HG02943 (cell line): ENCODE measurements around the gene MCRIP2.
"Not testable (repeated sequence)": the region's sequence is repeated elsewhere in the genome, so short reads cannot be mapped to it uniquely, and the experiment has no call there.

Source experiments
- ATAC-seq: cut with Tn5 transposase; IDR thresholded peaks from one replicate; pipeline ENCODE4 v1.9.1; 2021; ENCODE audit warnings: mild to moderate bottlenecking, low read depth, moderate library complexity; ENCODE audit not compliant: unreplicated experiment

MCRIP2 gene

GRCh38 chr16:641326-642188, at the start of gene MCRIP2:
Gene MCRIP2, plus strand, starts transcription at chr16:641828. Its CDS starts 164 bp downstream, at chr16:641992.
- ATAC-seq, result no peak

- ATAC-seq, result no peak
Observed at GRCh38 chr16:591892-592517, 49.6 kb upstream of the MCRIP2 start.

DNA sequence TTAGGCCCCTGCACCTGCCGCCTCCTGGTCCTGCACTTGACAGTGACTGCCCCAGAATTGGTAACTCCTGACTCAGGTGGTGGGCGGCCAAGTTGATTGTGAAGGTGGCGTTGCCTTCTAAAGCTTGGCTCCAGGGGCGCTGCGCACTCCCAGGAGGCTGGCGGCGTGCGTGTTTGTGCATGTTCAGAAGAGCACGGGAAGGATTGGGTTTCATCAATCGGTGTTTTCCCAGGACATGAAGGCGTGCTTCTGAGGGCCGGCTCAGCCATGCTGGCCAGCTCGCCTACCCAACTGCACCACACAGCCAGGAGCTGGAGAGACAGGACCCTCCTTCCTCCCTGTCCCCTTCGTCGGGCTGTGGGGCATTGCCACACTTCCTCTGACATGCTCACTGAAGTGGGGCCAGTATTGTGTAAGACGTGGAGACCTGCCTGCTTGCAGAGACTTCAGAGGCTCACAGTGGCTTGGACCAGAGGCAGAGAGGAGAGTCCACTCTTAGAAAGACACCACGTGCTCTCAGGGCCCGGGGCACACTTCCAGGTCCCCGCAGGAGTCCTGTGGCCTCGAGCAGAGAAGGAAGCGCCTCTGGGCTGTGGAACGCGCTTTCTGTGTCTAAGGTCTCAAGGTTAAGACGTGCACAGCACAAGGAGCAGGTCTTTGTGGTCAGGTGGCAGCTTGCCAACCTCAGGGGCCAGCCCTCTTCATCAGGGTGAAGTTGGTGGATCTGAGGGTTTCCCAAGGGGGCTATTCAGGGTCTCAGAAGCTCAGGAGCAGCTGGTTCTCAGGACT, 48.9 kb upstream of the MCRIP2 start:
- ATAC-seq, result no peak

DNA sequence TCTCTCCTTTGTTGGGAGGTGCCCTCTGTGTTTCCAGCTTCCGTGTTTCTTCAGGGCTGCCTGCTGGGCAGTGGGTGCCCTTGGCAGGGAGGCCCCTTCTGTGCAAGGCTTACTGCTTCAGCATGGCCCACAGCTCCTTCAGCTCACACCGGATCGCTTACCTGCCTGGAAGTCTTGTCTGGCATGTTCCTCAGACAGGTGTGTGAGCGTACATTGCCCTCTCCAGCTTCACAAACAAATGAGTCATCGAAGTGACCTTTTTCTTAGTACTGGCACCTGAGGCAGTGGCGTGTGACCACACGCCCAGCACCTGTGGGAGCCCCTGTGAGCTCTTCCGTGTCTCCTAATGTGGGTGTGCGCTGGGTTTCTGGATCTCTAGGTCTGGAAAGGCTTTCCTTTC, 48.2 kb upstream of the MCRIP2 start:
- ATAC-seq, result no peak

GRCh38 chr16:593807-594206, 47.8 kb upstream of the MCRIP2 start:
- ATAC-seq, result no peak

DNA sequence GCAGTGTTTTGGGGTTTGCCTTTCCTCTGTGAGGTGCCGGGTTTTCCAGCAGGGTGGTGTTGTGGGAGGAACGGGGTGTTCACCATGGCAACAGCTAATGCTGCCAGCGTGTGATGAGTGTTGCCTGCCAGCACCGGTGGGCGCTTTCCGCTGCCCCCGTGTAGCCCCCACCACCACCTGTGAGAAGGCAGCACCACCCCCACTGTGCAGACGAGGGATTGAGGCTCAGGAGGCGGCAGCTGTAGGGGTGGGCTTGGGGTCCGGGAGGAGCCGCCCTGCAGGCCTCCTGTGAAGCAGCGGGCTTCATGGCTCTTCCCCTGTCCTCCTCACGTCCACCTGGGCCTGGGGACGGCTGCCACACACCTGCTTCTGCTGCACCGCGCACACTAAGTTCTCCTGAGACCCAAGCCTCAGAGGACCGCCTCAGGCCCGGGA, 46.5 kb upstream of the MCRIP2 start:
- no peak for ATAC-seq

- no peak for ATAC-seq
Observed at GRCh38 chr16:595942-596735, 45.5 kb upstream of the MCRIP2 start.

DNA sequence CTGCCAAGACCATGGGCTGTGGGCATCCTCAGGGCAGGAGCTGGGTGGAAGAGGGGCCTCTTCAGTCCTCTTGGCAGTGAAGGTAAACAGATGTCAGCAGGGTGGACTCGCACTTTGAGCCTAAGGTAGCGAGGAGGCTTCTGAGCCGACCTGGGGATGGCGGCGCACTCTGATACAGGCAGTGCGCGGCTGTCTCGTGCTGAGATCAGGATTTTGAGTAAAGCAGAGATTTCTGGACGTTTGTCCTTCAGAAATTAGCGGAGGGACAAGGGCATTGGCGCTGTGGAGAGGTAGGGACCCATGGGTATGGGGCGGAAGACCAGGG, 44.9 kb upstream of the MCRIP2 start:
- ATAC-seq, result no peak

DNA sequence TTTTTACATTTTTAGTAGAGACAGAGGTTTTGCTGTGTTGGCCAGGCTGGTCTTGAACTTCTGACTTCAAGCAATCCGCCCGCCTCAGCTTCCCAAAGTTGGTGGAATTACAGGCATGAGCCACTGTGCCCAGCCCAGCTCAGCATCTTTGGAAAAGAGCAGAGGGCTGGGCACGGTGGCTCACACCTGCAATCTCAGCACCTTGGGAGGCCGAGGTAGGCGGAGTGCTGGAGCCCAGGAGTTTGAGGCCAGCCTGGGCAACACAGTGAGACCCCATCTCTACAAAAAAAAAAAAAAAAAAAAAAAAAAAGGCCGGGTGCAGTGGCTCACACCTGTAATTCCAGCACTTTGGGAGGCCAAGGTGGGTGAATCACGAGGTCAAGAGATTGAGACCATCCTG, 44.0 kb upstream of the MCRIP2 start:
- not testable (repeated sequence) for ATAC-seq

DNA sequence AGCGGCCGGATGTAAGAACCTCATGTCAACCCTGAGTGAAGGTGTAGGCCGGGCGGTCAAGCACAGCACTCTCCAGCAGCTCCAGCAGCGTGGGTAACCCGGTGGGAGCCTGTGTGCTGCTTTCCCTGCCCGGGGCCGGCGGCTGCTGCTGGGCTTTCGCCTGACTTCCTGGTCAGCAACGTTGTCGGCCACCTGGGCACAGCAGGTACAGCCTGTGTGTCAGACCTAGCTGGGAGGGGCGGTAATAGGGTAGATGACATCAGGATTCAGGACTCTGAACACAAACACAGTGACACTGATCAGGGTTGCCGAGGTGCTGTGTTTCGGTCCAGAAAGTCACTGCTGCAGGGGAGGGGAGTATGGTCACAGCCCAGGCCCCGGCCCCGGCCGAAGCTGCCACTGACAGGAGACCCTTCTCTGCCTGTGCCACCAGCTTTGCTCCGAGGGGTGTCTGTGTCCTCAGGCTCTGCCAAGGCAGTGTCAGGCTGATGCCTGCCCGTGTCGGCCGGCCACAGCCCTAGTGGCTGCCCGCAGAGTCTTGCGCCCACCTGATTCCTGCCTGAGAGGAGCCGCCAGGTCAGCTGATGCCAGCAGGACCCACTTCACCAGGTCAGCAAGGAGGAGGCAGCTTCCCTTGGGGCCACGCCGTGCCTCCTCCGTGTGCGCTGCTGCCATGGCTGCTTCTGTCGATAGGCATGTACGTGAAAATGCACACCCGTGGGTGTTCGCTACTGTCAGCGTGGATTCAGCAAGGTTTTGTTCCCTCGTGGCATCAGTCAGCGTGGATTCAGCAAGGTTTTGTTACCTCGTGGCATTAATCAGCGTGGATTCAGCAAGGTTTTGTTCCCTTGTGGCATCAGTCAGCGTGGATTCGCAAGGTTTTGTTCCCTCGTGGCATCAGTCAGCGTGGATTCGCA, 42.5 kb upstream of the MCRIP2 start:
- no peak for ATAC-seq

- no peak for ATAC-seq
Observed at GRCh38 chr16:600781-601180, 40.8 kb upstream of the MCRIP2 start.

GRCh38 chr16:603933-604332, 37.7 kb upstream of the MCRIP2 start:
- no peak for ATAC-seq

- ATAC-seq, result no peak
Observed at GRCh38 chr16:606656-607307, 34.8 kb upstream of the MCRIP2 start.

DNA sequence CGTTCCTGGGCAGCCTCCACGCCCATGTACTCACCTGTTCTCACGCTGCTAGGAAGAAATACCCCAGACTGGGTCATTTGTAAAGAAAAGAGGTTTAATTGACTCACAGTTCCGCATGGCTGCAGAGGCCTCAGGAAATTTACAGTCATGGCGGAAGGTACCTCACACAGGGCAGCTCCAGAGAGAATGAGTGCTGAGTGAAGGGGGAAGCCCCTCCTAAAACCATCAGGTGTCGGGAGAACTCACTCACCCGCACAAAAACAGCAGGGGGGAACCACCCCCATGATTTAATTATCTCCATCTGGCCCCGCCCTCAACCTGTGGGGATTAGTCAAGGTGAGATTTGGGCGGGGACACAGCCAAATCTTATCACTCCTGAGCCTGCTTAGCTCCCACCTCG, 33.6 kb upstream of the MCRIP2 start:
- no peak for ATAC-seq

DNA sequence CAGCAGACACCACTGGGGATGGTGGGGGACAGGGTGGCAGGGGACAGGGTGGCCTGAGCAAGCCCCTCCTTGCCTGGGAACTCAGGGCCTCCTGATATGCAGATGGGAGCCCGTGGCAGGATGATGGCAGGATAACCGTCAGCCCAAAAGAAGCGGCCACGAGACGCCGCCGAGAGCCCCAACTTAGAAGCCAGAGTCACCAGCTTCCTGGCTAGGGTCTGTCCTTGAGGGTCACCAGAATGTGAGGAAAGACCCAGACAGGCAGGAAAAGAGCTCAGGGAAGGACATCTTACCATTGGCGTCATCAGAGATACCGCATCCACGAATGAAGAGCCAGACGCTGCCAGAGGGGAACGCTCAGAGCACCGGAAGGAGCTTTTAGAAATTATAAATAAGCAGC, 32.3 kb upstream of the MCRIP2 start:
- ATAC-seq, result no peak

DNA sequence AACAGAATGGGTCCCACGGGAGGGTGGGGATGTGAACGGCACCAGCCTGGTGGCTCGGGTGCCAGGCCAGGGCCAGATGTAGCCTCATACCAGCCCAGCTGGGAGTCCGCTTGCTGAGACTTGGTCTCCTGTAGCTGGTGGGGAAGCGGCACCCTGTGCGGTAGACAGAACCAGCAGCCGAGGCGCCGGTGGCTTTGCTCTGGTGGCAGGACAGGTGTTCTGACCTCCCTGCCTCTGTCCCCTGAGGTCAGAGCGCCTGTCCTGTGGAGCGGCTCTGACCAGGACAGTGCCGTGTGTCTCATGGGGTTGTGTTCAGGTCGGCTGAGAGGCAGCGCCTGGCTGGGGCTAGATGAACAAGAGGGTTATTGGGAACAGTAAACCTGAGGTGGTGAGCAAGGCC, 31.6 kb upstream of the MCRIP2 start:
- ATAC-seq, result no peak

DNA sequence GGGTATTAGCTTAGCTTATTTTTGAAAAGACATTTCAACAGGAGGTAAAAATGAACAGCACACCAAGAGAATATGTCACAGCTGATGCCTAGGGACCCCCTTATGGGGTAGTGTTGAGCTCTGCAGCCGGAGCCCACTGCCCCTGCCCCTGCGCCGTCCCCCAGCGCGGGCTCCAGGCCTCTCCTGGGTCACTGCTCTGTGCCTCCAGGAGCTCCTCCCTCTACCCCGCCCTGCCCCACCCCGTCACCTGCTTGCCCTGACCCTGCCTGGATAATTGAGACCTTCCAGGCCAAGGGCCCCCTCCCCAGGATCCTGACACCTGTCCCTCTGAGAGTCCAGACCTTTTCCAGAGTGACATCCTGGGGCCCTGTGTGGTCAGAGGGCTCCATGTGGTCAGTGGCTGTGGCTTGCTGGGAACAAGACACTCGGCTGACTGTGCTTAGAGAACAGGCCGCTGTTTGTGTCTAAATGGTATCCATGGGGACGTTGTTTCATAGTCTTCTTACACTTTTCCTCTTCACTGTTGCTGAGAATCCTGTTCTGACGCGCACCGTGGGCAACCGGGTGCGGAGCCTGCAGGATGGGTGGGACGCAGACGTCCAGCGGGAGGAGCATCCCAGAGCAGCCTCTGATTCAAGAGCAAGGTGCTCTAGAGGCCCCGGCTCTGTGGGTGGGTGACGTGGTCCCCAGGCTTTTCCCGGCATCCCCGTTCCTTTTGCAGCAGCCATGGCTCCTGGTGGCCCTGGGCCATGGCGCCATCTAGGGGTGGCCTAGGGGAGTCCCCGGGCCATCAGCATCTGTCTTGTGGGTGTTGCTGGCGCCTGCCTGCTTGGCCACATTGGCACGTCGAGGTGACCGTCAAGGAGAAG, 30.9 kb upstream of the MCRIP2 start:
- ATAC-seq, result no peak

DNA sequence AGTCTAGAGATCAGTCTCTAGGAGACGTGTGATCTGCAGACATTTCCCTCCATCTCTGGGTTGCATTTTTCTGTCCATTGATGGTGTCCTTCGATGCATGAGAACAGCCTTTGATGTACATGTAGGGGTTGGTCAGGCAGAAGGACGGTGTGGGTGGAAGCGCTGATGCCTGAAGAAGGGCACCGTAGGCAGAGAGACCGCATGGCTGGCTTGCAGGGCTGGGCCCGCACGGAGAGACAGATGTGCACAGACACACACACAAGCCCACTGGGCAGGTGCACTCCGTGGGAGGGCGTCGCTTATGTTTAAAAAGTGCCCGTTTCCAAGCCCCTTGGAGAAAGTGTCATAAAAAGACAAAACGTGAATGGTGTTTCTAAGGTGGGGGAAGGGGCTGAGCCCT, 26.5 kb upstream of the MCRIP2 start:
- no peak for ATAC-seq
